ENCODE data around the gene AZIN2.
"Not testable (repeated sequence)": the region's sequence is repeated elsewhere in the genome, so short reads cannot be mapped to it uniquely, and the experiment has no call there.

Gene AZIN2

GRCh38 chr1:33043267-33044092 lies 37.5 kb upstream of the AZIN2 start:
- Histone ChIP-seq H2AK5ac (ENCODE audit: low read length, severe bottlenecking) (no peak overlapping the region), H2BK5ac (ENCODE audit: low read depth, low read length, poor library complexity, severe bottlenecking) (no peak overlapping the region), H3K4ac (ENCODE audit: low read depth in 1 of 2, low read length in 2 of 2) (no peak overlapping the region), H3K23ac (ENCODE audit: low read length in 2 of 2) (no peak overlapping the region), H3K4me2 (ENCODE audit: low read length, poor library complexity, severe bottlenecking) (no peak overlapping the region), H3K4me3 (ENCODE audit: insufficient read depth in 1 of 2, low read depth in 1 of 2, low read length in 2 of 2) (no peak overlapping the region), H2AFZ (ENCODE audit: low read depth, low read length) (no peak overlapping the region), H4K8ac (ENCODE audit: low read length) (peak overlapping the region; percentile 36), H2BK15ac (ENCODE audit: low read depth, poor library complexity, severe bottlenecking) (no peak overlapping the region), H3K9ac (ENCODE audit: low read length) (no peak overlapping the region), H3K14ac (ENCODE audit: low read length in 2 of 2) (no peak overlapping the region), H4K91ac (ENCODE audit: low read length) (no peak overlapping the region), H3K18ac (ENCODE audit: low read depth in 1 of 2, low read length in 2 of 2) (no peak overlapping the region), H3K27ac (ENCODE audit: low read length, poor library complexity, severe bottlenecking) (no peak overlapping the region), H3K27me3 (ENCODE audit: control insufficient read depth in 1 of 2, insufficient read depth in 1 of 2, low read length in 2 of 2) (no peaks in the 10 kb centered on the region), H3K36me3 (ENCODE audit: control insufficient read depth in 1 of 2, insufficient read depth in 2 of 2, low read depth in 1 of 2, low read length in 2 of 2) (no peaks in the 10 kb centered on the region), H3K79me1 (replicated peaks; ENCODE audit: low read length, poor library complexity, severe bottlenecking) (no peaks in the 10 kb centered on the region), H2BK120ac (ENCODE audit: low read depth, low read length) (no peak overlapping the region), H3K4me1 (ENCODE audit: control insufficient read depth, insufficient read depth, low read depth, low read length) (peaks cover 2% of the 10 kb centered on the region), H3K9me3 (ENCODE audit: control insufficient read depth, low read length) (no peaks in the 10 kb centered on the region), H2BK12ac (ENCODE audit: low read length in 2 of 2) (no peak overlapping the region)
- DNase-seq: no peak
- 77% methylated on average over 8 of the region's 8 CpGs for WGBS

GRCh38 chr1:33045246-33045645 lies 35.7 kb upstream of the AZIN2 start:
- Histone ChIP-seq H3K4ac (ENCODE audit: low read depth in 1 of 2, low read length in 2 of 2) (no peak overlapping the region), H3K9ac (ENCODE audit: low read length) (no peak overlapping the region), H3K79me1 (replicated peaks; ENCODE audit: low read length, poor library complexity, severe bottlenecking) (no peaks in the 10 kb centered on the region)

GRCh38 chr1:33045814-33046213 lies 35.1 kb upstream of the AZIN2 start:
- no peak overlapping the region for H4K91ac ChIP-seq (ENCODE audit: low read length)
- H3K14ac ChIP-seq (ENCODE audit: low read length in 2 of 2): no peak overlapping the region
- H3K36me3 ChIP-seq (ENCODE audit: control insufficient read depth in 1 of 2, insufficient read depth in 2 of 2, low read depth in 1 of 2, low read length in 2 of 2): no peaks in the 10 kb centered on the region
- no peak overlapping the region for H3K9ac ChIP-seq (ENCODE audit: low read length)
- H3K4me3 ChIP-seq (ENCODE audit: insufficient read depth in 1 of 2, low read depth in 1 of 2, low read length in 2 of 2): no peak overlapping the region
- H2BK120ac ChIP-seq (ENCODE audit: low read depth, low read length): no peak overlapping the region
- H2BK15ac ChIP-seq (ENCODE audit: low read depth, poor library complexity, severe bottlenecking): no peak overlapping the region
- no peak overlapping the region for H2BK12ac ChIP-seq (ENCODE audit: low read length in 2 of 2)
- peaks cover 5% of the 10 kb centered on the region for H3K4me1 ChIP-seq (ENCODE audit: control insufficient read depth, insufficient read depth, low read depth, low read length)
- H3K9me3 ChIP-seq (ENCODE audit: control insufficient read depth, low read length): no peaks in the 10 kb centered on the region
- no peaks in the 10 kb centered on the region for H3K27me3 ChIP-seq (ENCODE audit: control insufficient read depth in 1 of 2, insufficient read depth in 1 of 2, low read length in 2 of 2)
- no peak for DNase-seq
- H3K18ac ChIP-seq (ENCODE audit: low read depth in 1 of 2, low read length in 2 of 2): no peak overlapping the region
- no peak overlapping the region for H2AK5ac ChIP-seq (ENCODE audit: low read length, severe bottlenecking)
- no peaks in the 10 kb centered on the region for H3K79me1 ChIP-seq (replicated peaks; ENCODE audit: low read length, poor library complexity, severe bottlenecking)
- no peak overlapping the region for H3K4me2 ChIP-seq (ENCODE audit: low read length, poor library complexity, severe bottlenecking)
- no peak overlapping the region for H3K23ac ChIP-seq (ENCODE audit: low read length in 2 of 2)
- H2AFZ ChIP-seq (ENCODE audit: low read depth, low read length): no peak overlapping the region
- no peak overlapping the region for H3K27ac ChIP-seq (ENCODE audit: low read length, poor library complexity, severe bottlenecking)
- H2BK5ac ChIP-seq (ENCODE audit: low read depth, low read length, poor library complexity, severe bottlenecking): no peak overlapping the region
- H4K8ac ChIP-seq (ENCODE audit: low read length): no peak overlapping the region
- WGBS: 90% methylated on average over 5 of the region's 6 CpGs
- H3K4ac ChIP-seq (ENCODE audit: low read depth in 1 of 2, low read length in 2 of 2): no peak overlapping the region

More at GRCh38 chr1:33045246-33045645, 35.7 kb upstream of the AZIN2 start:
- H2AFZ ChIP-seq (ENCODE audit: low read depth, low read length): no peak overlapping the region
- DNase-seq: no peak
- H4K91ac ChIP-seq (ENCODE audit: low read length): no peak overlapping the region
- no peaks in the 10 kb centered on the region for H3K36me3 ChIP-seq (ENCODE audit: control insufficient read depth in 1 of 2, insufficient read depth in 2 of 2, low read depth in 1 of 2, low read length in 2 of 2)
- no peak overlapping the region for H3K27ac ChIP-seq (ENCODE audit: low read length, poor library complexity, severe bottlenecking)
- H2AK5ac ChIP-seq (ENCODE audit: low read length, severe bottlenecking): no peak overlapping the region
- H3K4me2 ChIP-seq (ENCODE audit: low read length, poor library complexity, severe bottlenecking): no peak overlapping the region
- H3K14ac ChIP-seq (ENCODE audit: low read length in 2 of 2): no peak overlapping the region
- H2BK120ac ChIP-seq (ENCODE audit: low read depth, low read length): no peak overlapping the region
- H3K27me3 ChIP-seq (ENCODE audit: control insufficient read depth in 1 of 2, insufficient read depth in 1 of 2, low read length in 2 of 2): no peaks in the 10 kb centered on the region
- H3K4me1 ChIP-seq (ENCODE audit: control insufficient read depth, insufficient read depth, low read depth, low read length): peaks cover 2% of the 10 kb centered on the region
- H3K23ac ChIP-seq (ENCODE audit: low read length in 2 of 2): no peak overlapping the region
- no peak overlapping the region for H4K8ac ChIP-seq (ENCODE audit: low read length)
- peak overlapping the region in 1 of 2 experiments; percentile 3 for H2BK12ac ChIP-seq (ENCODE audit: low read length in 2 of 2)
- H2BK15ac ChIP-seq (ENCODE audit: low read depth, poor library complexity, severe bottlenecking): no peak overlapping the region
- no peaks in the 10 kb centered on the region for H3K9me3 ChIP-seq (ENCODE audit: control insufficient read depth, low read length)
- no peak overlapping the region for H2BK5ac ChIP-seq (ENCODE audit: low read depth, low read length, poor library complexity, severe bottlenecking)
- 33% methylated on average over 1 of the region's 2 CpGs for WGBS
- no peak overlapping the region for H3K18ac ChIP-seq (ENCODE audit: low read depth in 1 of 2, low read length in 2 of 2)
- no peak overlapping the region for H3K4me3 ChIP-seq (ENCODE audit: insufficient read depth in 1 of 2, low read depth in 1 of 2, low read length in 2 of 2)

GRCh38 chr1:33046234-33046633 lies 34.7 kb upstream of the AZIN2 start:
- H2BK120ac ChIP-seq (ENCODE audit: low read depth, low read length); H3K9ac ChIP-seq (ENCODE audit: low read length); H2BK5ac ChIP-seq (ENCODE audit: low read depth, low read length, poor library complexity, severe bottlenecking); H4K91ac ChIP-seq (ENCODE audit: low read length); H3K18ac ChIP-seq (ENCODE audit: low read depth in 1 of 2, low read length in 2 of 2); H3K79me1 ChIP-seq (replicated peaks; ENCODE audit: low read length, poor library complexity, severe bottlenecking); H3K27me3 ChIP-seq (ENCODE audit: control insufficient read depth in 1 of 2, insufficient read depth in 1 of 2, low read length in 2 of 2); H3K14ac ChIP-seq (ENCODE audit: low read length in 2 of 2); H2AFZ ChIP-seq (ENCODE audit: low read depth, low read length); H3K9me3 ChIP-seq (ENCODE audit: control insufficient read depth, low read length); H3K4me2 ChIP-seq (ENCODE audit: low read length, poor library complexity, severe bottlenecking); H3K23ac ChIP-seq (ENCODE audit: low read length in 2 of 2); DNase-seq; H3K4ac ChIP-seq (ENCODE audit: low read depth in 1 of 2, low read length in 2 of 2); H4K8ac ChIP-seq (ENCODE audit: low read length); H3K36me3 ChIP-seq (ENCODE audit: control insufficient read depth in 1 of 2, insufficient read depth in 2 of 2, low read depth in 1 of 2, low read length in 2 of 2); H2BK15ac ChIP-seq (ENCODE audit: low read depth, poor library complexity, severe bottlenecking); H3K4me1 ChIP-seq (ENCODE audit: control insufficient read depth, insufficient read depth, low read depth, low read length); H2AK5ac ChIP-seq (ENCODE audit: low read length, severe bottlenecking); H3K27ac ChIP-seq (ENCODE audit: low read length, poor library complexity, severe bottlenecking); H2BK12ac ChIP-seq (ENCODE audit: low read length in 2 of 2); H3K4me3 ChIP-seq (ENCODE audit: insufficient read depth in 1 of 2, low read depth in 1 of 2, low read length in 2 of 2): not testable (repeated sequence)
- WGBS: 79% methylated on average over 2 of the region's 4 CpGs

All from mesenchymal stem cell (in vitro differentiated cells and primary cell).